Mucosa of rectum (tissue), 2 donors: ENCODE measurements around the gene BLOC1S5.

ENCODE experiments used
- H3K27ac ChIP-seq, 2 donors: one replicate each; pipeline ENCODE4 v1.7.0; 2013; ENCODE audit warnings: inconsistent platforms in 2 of 2, low read depth in 2 of 2, low read length in 2 of 2
- H3K27me3 ChIP-seq, 2 donors: one replicate each; pipeline ENCODE4 v1.7.0; 2013; ENCODE audit warnings: low read length in 2 of 2; ENCODE audit not compliant: control insufficient read depth in 2 of 2, insufficient read depth in 2 of 2
- H3K36me3 ChIP-seq, 2 donors: one replicate each; pipeline ENCODE4 v1.7.0; 2013; ENCODE audit warnings: low read length in 2 of 2; ENCODE audit not compliant: control insufficient read depth in 2 of 2, insufficient read depth in 2 of 2
- H3K4me1 ChIP-seq, 2 donors: one replicate each; pipeline ENCODE4 v1.7.0; 2013; ENCODE audit warnings: low read length in 2 of 2, mild to moderate bottlenecking in 1 of 2; ENCODE audit not compliant: control insufficient read depth in 2 of 2, insufficient read depth in 2 of 2
- H3K4me3 ChIP-seq, 2 donors: one replicate each; pipeline ENCODE4 v1.7.0; 2013; ENCODE audit warnings: low read length in 2 of 2
- H3K9ac ChIP-seq, 2 donors: one replicate each; pipeline ENCODE4 v1.7.0; 2013; ENCODE audit warnings: low read length in 2 of 2, low read depth in 1 of 2, mild to moderate bottlenecking in 1 of 2
- H3K9me3 ChIP-seq, 2 donors: one replicate each; pipeline ENCODE4 v1.7.0; 2013; ENCODE audit warnings: low read length in 2 of 2; ENCODE audit not compliant: control insufficient read depth in 2 of 2
- donor health status: healthy.
- donor health status: Normal muscosa, but diverticular disease.

Gene BLOC1S5

GRCh38 chr6:8063761-8064637 is at the start of gene BLOC1S5:
Gene BLOC1S5, minus strand, starts transcription at chr6:8064389. Its CDS starts 13 bp downstream, at chr6:8064376.
- Histone ChIP-seq H3K27ac (peak within 1 kb of the TSS; percentile 76 to 89), H3K4me3 (peak within 1 kb of the TSS; percentile 92 to 95), H3K9me3 (no peaks in the 10 kb centered on the region), H3K27me3 (no peaks in the 10 kb centered on the region), H3K36me3 (peaks cover 4 to 7% of the 10 kb centered on the region in 2 donors), H3K4me1 (peaks cover 8 to 11% of the 10 kb centered on the region in 2 donors), H3K9ac (peak within 1 kb of the TSS; percentile 90 to 93)

GRCh38 chr6:8113131-8113654 is 49.0 kb upstream of the BLOC1S5 start:
- no peak overlapping the region for H3K9ac ChIP-seq
- H3K4me1 ChIP-seq: no peaks in the 10 kb centered on the region
- no peak overlapping the region for H3K27ac ChIP-seq
- no peaks in the 10 kb centered on the region for H3K36me3 ChIP-seq
- H3K4me3 ChIP-seq: no peak overlapping the region
- peaks cover 0 to 2% of the 10 kb centered on the region in 2 donors for H3K27me3 ChIP-seq
- no peaks in the 10 kb centered on the region for H3K9me3 ChIP-seq

- no peak overlapping the region for H3K9ac ChIP-seq
Observed at GRCh38 chr6:8110725-8111124, 46.5 kb upstream of the BLOC1S5 start.

GRCh38 chr6:8110117-8110721 is 46.0 kb upstream of the BLOC1S5 start:
- Histone ChIP-seq H3K9me3 (no peaks in the 10 kb centered on the region), H3K9ac (no peak overlapping the region), H3K27ac (no peak overlapping the region), H3K4me1 (no peaks in the 10 kb centered on the region), H3K4me3 (no peak overlapping the region), H3K27me3 (peaks cover 0 to 2% of the 10 kb centered on the region in 2 donors), H3K36me3 (no peaks in the 10 kb centered on the region)

More at GRCh38 chr6:8110725-8111124, 46.5 kb upstream of the BLOC1S5 start:
- Histone ChIP-seq H3K9me3 (no peaks in the 10 kb centered on the region), H3K4me1 (no peaks in the 10 kb centered on the region), H3K36me3 (no peaks in the 10 kb centered on the region), H3K27ac (no peak overlapping the region), H3K4me3 (no peak overlapping the region), H3K27me3 (peaks cover 0 to 2% of the 10 kb centered on the region in 2 donors)

GRCh38 chr6:8108759-8109539 is 44.8 kb upstream of the BLOC1S5 start:
- no peak overlapping the region for H3K9ac ChIP-seq
- H3K4me3 ChIP-seq: no peak overlapping the region
- H3K4me1 ChIP-seq: no peaks in the 10 kb centered on the region
- no peak overlapping the region for H3K27ac ChIP-seq
- peaks cover 0 to 2% of the 10 kb centered on the region in 2 donors for H3K27me3 ChIP-seq
- no peaks in the 10 kb centered on the region for H3K9me3 ChIP-seq
- no peaks in the 10 kb centered on the region for H3K36me3 ChIP-seq

GRCh38 chr6:8108031-8108660 is 44.0 kb upstream of the BLOC1S5 start:
- no peak overlapping the region for H3K9ac ChIP-seq

GRCh38 chr6:8105791-8106190 is 41.6 kb upstream of the BLOC1S5 start:
- H3K36me3 ChIP-seq: no peaks in the 10 kb centered on the region
- H3K4me3 ChIP-seq: no peak overlapping the region
- no peak overlapping the region for H3K9ac ChIP-seq
- H3K27ac ChIP-seq: no peak overlapping the region
- peaks cover 0 to 2% of the 10 kb centered on the region in 2 donors for H3K27me3 ChIP-seq
- H3K9me3 ChIP-seq: no peaks in the 10 kb centered on the region
- peaks cover 6 to 8% of the 10 kb centered on the region in 2 donors for H3K4me1 ChIP-seq

More at GRCh38 chr6:8108031-8108660, 44.0 kb upstream of the BLOC1S5 start:
- no peaks in the 10 kb centered on the region for H3K9me3 ChIP-seq
- no peak overlapping the region for H3K27ac ChIP-seq
- H3K4me3 ChIP-seq: no peak overlapping the region
- H3K36me3 ChIP-seq: no peaks in the 10 kb centered on the region
- H3K4me1 ChIP-seq: no peaks in the 10 kb centered on the region
- H3K27me3 ChIP-seq: peaks cover 0 to 2% of the 10 kb centered on the region in 2 donors

GRCh38 chr6:8103726-8104125 is 39.5 kb upstream of the BLOC1S5 start:
- no peak overlapping the region for H3K27ac ChIP-seq
- no peak overlapping the region for H3K9ac ChIP-seq
- H3K27me3 ChIP-seq: peaks cover 0 to 2% of the 10 kb centered on the region in 2 donors
- H3K4me3 ChIP-seq: no peak overlapping the region
- H3K4me1 ChIP-seq: peaks cover 6 to 8% of the 10 kb centered on the region in 2 donors
- H3K9me3 ChIP-seq: no peaks in the 10 kb centered on the region
- H3K36me3 ChIP-seq: no peaks in the 10 kb centered on the region

- Histone ChIP-seq H3K9ac (peak within 1 kb of the TSS; percentile 74 to 79), H3K36me3 (no peaks in the 10 kb centered on the region), H3K4me3 (peak within 1 kb of the TSS; percentile 92 to 98), H3K4me1 (peaks cover 6 to 8% of the 10 kb centered on the region in 2 donors), H3K27me3 (no peaks in the 10 kb centered on the region), H3K27ac (peak within 1 kb of the TSS in 1 of 2 donors; percentile 52), H3K9me3 (no peaks in the 10 kb centered on the region)
Observed at GRCh38 chr6:8102122-8102958, 38.2 kb upstream of the BLOC1S5 start, which contains the start of gene EEF1E1. Gene EEF1E1, minus strand, starts transcription at chr6:8102548. Its CDS starts 27 bp downstream, at chr6:8102521.
